Fibroblast of the aortic adventitia (primary cell): Measurements from ENCODE around the gene HOXC11. TPM values are rescaled to one million over a fixed set of nuclear protein-coding genes. Genes with fewer than 3 reads are reported as not detected.

Experiments
- DNase-seq: peaks from one replicate; pipeline ENCODE4 v3.0.0-alpha.2; 2010; ENCODE audit warnings: low read depth
- H3K4me3 ChIP-seq: 2 replicates; pipeline ENCODE4 v1.5.1; 2011; ENCODE audit warnings: low read depth, mild to moderate bottlenecking, control low read depth, low read length, moderate library complexity
- total RNA-seq: library from RNA; depleted of rRNA; stranded (reverse); fragments of >200 nt; gene quantifications from 2 replicates; pipeline ENCODE4 v1.2.3, GENCODE V29; 2012; ENCODE audit warnings: low replicate concordance
- TF ChIP-seq, protein P1 (sequence below): IDR thresholded peaks from 2 replicates; pipeline ENCODE4 v1.5.1; 2011; ENCODE audit warnings: mild to moderate bottlenecking, low read length, control low read depth, inconsistent platforms; ENCODE audit not compliant: insufficient read depth

Gene HOXC11
- total RNA-seq, 1 donor, result not detected

DNA sequence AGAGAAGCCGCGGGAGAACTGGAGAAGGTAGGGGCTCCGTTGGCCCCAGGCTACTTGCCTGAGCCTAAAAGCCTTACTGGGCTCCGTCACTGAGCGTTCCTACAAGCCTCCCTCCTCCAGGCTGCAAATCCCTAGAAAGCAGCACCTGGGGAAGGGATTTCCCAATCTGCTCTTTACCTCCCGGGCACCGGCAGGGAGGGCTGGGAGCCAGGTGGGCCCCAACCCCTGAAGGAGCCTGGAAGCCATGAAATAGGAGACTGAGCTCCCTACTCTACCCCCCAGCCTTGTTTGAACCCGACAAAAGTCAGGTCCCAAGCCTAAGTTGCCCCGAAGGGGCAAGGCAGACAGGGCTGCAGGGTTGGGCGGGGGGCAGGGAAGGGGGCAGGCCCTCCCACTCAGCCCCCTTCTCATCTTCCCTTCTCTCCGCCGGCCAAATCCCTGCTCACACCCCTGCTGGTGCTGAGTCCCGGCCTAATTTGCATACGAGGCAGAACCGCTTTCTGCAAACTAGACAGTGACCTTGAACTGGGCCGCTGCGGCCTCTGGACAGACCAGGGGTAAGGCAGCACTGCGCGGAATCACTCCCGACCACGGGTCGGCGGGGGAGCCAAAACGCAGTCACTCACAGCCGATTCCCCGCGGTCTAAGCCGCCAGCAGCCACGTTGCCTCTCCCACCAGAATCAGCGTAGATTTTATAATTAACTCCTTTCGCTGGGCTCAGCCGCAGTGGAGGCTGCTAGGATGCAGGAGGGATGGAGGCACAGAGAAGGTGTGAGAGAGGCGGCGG lies 21.9 kb upstream of the HOXC11 start:
- no peak overlapping the region for H3K4me3 ChIP-seq
- DNase-seq, result no peak
- TF ChIP-seq, protein P1, sequence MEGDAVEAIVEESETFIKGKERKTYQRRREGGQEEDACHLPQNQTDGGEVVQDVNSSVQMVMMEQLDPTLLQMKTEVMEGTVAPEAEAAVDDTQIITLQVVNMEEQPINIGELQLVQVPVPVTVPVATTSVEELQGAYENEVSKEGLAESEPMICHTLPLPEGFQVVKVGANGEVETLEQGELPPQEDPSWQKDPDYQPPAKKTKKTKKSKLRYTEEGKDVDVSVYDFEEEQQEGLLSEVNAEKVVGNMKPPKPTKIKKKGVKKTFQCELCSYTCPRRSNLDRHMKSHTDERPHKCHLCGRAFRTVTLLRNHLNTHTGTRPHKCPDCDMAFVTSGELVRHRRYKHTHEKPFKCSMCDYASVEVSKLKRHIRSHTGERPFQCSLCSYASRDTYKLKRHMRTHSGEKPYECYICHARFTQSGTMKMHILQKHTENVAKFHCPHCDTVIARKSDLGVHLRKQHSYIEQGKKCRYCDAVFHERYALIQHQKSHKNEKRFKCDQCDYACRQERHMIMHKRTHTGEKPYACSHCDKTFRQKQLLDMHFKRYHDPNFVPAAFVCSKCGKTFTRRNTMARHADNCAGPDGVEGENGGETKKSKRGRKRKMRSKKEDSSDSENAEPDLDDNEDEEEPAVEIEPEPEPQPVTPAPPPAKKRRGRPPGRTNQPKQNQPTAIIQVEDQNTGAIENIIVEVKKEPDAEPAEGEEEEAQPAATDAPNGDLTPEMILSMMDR, result no peak

GRCh38 chr12:53951577-53952334 lies 21.2 kb upstream of the HOXC11 start:
- DNase-seq, result no peak
- no peak overlapping the region for H3K4me3 ChIP-seq
- TF ChIP-seq, protein P1, result no peak

GRCh38 chr12:53952335-53952694 lies 20.6 kb upstream of the HOXC11 start:
- TF ChIP-seq, protein P1, result peak; percentile 3
- no peak for DNase-seq
- no peak overlapping the region for H3K4me3 ChIP-seq

DNA sequence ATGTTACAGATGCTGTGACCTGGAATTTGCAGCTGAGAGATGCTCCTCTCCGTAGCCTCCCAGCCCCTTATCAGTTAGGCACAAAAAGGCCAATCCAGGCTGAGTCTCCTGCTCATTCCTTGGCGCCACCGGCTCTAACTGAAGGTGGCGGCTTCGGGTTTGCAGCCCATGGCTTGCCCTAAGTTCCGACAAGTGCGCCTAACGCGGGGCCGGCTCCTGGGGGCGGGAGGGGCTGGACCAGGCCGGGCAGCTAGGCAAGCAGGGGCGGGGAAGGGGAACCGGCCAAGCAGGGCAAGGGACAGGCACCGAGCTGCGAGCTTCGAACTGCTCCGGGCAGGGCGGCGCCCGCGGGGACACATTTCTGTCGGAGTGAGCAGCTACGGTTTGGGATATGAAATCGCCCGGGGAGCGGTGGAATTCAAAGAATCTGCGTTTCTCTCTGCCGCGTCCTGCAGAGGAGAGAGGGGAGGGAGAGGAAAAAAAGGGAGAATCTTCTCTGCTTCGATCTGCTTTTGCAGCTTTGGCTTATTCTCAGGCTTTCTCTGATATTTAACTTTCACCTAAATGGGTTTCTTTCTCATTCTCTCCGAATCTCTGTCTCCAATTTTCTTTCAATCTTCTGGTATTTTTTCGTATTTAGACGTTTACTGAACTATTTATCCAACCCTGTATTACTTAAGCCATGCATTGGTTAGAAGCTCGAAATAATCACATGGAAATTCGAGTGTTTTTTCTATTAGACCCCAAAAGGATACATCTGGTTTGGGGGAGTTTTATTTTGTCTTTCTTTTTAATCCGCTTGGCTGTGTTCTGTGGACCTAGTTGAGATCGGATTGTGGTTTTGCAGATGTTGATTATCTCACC lies 19.8 kb upstream of the HOXC11 start:
- DNase-seq, result no peak
- TF ChIP-seq, protein P1, result no peak
- H3K4me3 ChIP-seq, result no peak overlapping the region

- H3K4me3 ChIP-seq, result no peak overlapping the region
- TF ChIP-seq, protein P1, result no peak
- DNase-seq, result no peak
Observed at GRCh38 chr12:53953831-53954693, 18.9 kb upstream of the HOXC11 start.

- TF ChIP-seq, protein P1, result no peak
- H3K4me3 ChIP-seq, result no peak within 1 kb of the TSS
- no peak for DNase-seq
Observed at GRCh38 chr12:53954694-53955035, 18.3 kb upstream of the HOXC11 start, which contains the start of gene HOXC12. Gene HOXC12 (plus strand): TSS chr12:53954903. CDS start chr12:53954930, 27 bp downstream.
